Stimulated activated CD4-positive, alpha-beta T cell treated with anti-CD3 and anti-CD28 coated beads, TNF-alpha, amount 100 ng/mL, for 4 hours (primary cell): ENCODE measurements around the gene PARP12.

ENCODE experiments used
- DNase-seq, 3 experiments: peaks; one replicate each; pipeline ENCODE4 v3.0.0-alpha.2; 2020; ENCODE audit warnings: low read depth in 3 of 3

PARP12 gene

DNA sequence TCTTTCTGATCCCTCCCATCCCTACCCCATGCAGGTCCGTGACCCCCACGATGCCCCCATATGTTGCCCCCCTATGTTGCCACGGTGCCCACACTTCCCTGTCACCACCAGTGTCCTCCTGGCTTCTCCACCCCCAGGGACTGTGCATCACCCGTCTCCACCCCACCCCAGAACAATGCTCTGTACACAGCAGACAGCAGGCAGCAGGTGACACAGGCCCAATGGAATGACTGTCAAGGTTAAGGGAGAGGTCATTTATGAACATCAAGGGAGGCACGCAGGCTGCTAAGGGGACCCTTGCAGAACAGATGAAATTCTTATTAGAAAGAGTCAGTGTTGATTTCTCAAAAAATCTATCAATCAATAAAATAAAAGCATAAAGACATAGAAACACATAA is 71.5 kb downstream of the PARP12 start:
- no peak for DNase-seq

DNA sequence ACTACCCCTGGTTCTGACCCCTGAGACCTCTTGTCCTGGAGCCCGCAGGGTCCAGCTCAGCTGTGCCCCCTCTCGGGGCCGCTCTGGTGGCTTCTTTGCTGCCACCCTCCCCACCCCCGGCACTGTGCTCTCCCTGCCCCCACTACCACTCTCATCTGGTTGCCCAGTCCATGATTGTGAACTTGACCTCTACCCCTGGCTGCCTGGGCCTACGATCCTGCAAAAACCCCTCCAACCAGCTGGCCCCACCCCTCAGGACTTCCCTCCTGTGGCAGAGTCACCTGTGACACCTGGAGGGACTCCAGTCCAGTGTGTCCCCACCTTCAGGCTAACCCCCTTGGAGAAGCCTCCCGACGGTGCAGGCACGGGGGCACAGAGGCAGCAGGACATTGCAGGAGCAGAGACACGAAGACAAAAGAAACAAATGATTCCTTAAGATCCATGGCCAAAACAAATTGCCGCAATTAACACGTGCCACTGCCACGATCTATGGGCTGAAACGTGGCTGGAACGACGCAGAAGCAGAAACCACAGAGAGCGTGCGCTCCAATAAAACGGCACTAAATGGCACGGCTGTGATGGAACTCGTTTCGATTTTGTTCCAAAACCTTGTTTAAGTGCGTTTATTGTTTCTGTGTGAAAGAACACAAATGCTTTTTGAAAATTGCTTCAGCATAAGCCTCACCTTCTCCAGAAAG is 72.0 kb downstream of the PARP12 start:
- no peak for DNase-seq

GRCh38 chr7:139990142-139990535 is 72.6 kb downstream of the PARP12 start:
- DNase-seq: no peak

GRCh38 chr7:139989366-139990141 is 73.2 kb downstream of the PARP12 start:
- no peak for DNase-seq

DNA sequence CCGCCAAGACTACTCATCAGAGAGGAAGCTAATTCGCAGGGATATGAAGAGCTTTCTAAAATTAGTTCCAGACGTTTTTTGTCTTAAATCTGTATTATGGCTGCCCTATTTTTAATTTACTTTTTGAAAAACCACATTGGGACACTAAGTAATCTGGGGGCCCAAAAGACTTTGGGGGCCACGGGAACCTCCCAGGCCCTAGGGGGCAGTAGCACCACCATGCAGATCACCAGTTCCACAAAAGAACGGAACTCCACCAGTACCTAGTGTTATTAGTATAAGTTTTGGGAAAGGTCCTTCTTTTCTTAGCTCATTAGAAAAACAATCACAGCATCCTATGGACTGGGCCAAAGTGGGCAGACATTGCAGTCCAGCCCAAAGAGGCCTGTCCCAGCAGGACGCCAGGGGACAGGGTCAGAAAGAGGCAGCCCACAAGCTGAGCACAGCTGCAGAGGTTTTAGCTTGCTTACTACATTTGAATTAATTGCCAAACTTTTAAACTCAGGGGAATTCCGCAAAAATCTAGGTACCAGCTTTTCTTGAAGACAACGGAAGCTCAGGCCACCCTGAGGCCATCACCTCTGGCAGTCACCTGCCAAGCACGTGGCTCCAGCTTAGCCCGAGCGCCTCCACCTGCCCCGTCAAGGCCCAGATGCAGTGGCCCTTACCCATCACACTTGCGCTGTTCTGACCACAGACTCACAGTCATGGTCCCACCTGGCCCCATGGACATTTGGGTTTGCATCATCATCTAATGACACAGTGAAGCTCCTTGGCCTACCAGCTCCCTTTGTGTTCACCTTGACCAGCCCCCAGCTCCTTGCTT is 74.8 kb downstream of the PARP12 start:
- DNase-seq: no peak

DNA sequence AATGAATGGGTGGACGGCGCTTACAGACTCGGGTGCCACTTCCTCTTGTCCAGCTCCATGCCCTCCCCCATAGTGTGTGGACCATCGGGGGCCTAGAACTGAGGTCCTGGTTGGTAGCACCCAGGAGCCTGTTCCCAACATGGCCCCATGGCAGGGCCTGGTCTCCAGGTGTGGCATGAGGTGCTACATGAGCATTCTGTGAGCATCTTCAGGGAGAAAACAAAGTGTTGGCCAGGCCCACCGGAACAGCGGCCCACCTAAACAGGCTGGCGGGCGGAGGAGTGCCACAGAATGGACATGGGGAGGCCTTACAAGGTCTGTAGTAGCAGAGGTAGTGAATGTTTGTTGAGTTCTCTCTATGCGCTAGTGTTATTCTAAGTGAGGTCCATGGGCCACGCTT is 76.9 kb downstream of the PARP12 start:
- DNase-seq: no peak

- DNase-seq: no peak
Measured at GRCh38 chr7:139984642-139985539, 77.9 kb downstream of the PARP12 start.

DNA sequence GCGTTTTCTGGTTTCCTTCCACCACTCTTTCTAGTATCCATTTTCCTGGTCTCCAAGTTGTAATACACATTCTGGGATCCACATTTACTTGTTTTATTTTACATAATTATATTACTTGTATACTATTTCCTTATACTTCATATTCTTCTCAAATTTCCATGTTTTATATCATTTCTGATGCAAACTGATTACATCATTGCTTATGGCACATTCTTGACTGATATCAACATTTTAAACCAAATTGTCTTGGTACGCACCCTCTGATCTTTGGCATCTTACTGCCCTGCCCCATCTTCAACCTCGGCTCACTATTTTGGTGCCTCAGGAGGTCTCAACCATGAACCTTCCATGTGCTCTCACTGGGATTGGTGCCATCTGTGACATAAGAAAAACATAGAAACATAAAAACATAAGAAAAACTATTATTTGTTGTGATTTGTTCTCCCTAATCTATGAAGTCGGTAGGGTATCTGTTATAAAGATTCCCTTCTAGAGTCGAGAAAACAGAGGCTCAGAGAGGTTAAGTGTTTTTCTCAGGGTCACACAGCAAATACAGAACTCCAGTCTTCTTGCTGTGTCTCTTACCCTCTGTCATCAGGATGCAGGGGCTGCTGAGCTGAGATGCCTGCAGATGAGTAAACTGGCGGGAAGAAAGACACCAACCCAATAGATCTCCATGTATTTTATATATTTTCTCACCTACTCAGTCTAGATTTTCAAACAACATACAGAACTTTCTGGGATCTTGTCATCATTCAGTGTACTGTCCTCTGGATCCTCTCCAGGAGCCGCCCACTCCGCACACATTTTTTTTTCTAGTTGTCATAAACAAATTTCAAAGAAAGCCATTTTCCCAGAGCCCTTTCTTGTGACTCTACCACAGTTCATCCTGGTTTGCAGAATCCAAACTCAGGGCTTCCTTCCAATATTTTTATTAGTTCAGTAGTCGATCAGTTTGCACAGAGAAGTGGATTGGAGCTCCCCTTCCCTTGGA is 79.5 kb downstream of the PARP12 start:
- no peak for DNase-seq

GRCh38 chr7:139981511-139981895 is 81.2 kb downstream of the PARP12 start:
- DNase-seq: no peak

DNA sequence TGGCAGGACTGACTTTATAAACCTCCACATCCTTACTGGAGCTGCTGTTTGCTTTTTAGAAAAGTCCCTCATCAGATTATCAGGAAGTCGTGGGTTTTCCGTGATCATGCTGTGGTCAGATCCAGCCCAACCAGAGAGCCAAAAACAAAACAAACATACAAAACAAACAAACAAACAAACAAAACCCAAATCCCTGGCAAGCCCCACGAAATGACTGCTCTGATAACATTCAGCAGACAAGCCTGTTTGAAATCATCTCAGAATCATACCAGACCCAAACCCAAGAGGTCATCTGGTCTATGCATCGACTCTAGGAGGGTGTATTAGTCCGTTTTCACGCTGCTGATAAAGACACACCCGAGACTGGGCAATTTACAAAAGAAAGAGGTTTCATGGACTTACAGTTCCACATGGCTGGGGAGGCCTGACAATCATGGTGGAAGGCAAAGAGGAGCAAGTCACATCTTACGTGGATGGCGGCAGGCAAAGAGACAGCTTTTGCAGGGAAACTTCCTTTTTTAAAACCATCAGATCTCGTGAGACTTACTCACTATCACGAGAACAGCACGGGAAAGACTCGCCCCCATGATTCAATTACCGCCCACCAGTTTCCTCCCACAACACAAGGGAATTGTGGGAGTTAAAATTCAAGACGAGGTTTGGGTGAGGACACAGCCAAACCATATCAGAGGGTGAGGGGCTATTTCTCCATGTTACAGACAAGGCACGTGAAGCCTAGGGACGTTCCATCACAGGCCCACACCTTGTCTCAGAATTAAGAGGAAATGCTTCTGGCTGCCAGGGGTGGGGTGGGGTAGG is 85.7 kb downstream of the PARP12 start:
- no peak for DNase-seq

GRCh38 chr7:139976055-139976837 is 86.5 kb downstream of the PARP12 start:
- DNase-seq: no peak

- DNase-seq: no peak
Measured at GRCh38 chr7:139974179-139974811, 88.5 kb downstream of the PARP12 start.
